KMS-11 (cell line): ENCODE results near the gene PCNT.

Source experiments
- H2AFZ ChIP-seq: fragments of 200-600 bp; sonication (generic); 2 replicates; pipeline ENCODE4 v1.6.1; 2016; ENCODE audit warnings: antibody characterized with exemption, mixed run types, low read depth
- H3K27ac ChIP-seq: fragments of 200-600 bp; sonication (generic); 2 replicates; pipeline ENCODE4 v1.6.1; 2016; ENCODE audit warnings: mild to moderate bottlenecking, mixed run types
- H3K27me3 ChIP-seq: fragments of 200-600 bp; sonication (generic); 2 replicates; pipeline ENCODE4 v1.6.1; 2017; ENCODE audit warnings: mild to moderate bottlenecking, low read depth, mixed run types, moderate library complexity; ENCODE audit not compliant: insufficient read depth
- H3K36me3 ChIP-seq: fragments of 200-600 bp; sonication (generic); 2 replicates; pipeline ENCODE4 v1.6.1; 2017; ENCODE audit warnings: mild to moderate bottlenecking, mixed run types; ENCODE audit not compliant: insufficient read depth
- H3K4me1 ChIP-seq: fragments of 200-600 bp; sonication (generic); 2 replicates; pipeline ENCODE4 v1.6.1; 2016; ENCODE audit warnings: mild to moderate bottlenecking, low read depth, mixed run types; ENCODE audit not compliant: poor library complexity, severe bottlenecking
- H3K4me2 ChIP-seq: fragments of 200-600 bp; sonication (generic); 2 replicates; pipeline ENCODE4 v1.7.0; 2016; ENCODE audit warnings: mild to moderate bottlenecking, mixed run types
- H3K4me3 ChIP-seq: fragments of 200-600 bp; sonication (generic); IDR thresholded peaks from 2 replicates; pipeline ENCODE4 v1.6.1; 2017; ENCODE audit warnings: low read depth, low read length, mixed read lengths; ENCODE audit not compliant: insufficient read depth
- H3K79me2 ChIP-seq: fragments of 200-600 bp; sonication (generic); 2 replicates; pipeline ENCODE4 v1.6.1; 2016; ENCODE audit warnings: low read depth, mixed run types; ENCODE audit not compliant: insufficient read depth
- H3K9ac ChIP-seq: fragments of 200-600 bp; sonication (generic); 2 replicates; pipeline ENCODE4 v1.6.1; 2016; ENCODE audit warnings: mild to moderate bottlenecking, mixed run types
- H4K20me1 ChIP-seq: fragments of 200-600 bp; sonication (generic); 2 replicates; pipeline ENCODE4 v1.6.1; 2016; ENCODE audit warnings: mild to moderate bottlenecking, mixed run types; ENCODE audit not compliant: insufficient read depth
- TF ChIP-seq, protein P1 (sequence below): fragments of 200-600 bp; sonication (generic); conservative IDR thresholded peaks from 2 replicates; pipeline ENCODE4 v1.6.1; 2017; ENCODE audit warnings: low read depth, mild to moderate bottlenecking, antibody characterized with exemption, low read length, moderate library complexity, mixed read lengths

The PCNT gene

DNA sequence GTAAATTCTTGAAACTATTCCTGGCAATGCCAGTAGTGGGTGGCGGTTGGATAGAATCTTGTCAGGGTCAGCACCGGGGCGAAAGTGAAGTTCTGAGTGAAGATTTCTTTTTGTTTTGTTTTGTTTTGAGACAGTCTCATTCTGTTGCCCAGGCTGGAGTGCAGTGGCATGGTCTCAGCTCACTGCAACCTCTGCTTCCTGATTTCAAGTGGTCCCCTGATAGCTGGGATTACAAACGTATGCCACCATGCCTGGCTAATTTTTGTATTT is 33.3 kb downstream of the PCNT start:
- H3K79me2 ChIP-seq = peaks cover 9% of the 10 kb centered on the region; the same call in 1 of the 2 replicates
- peaks cover 52% of the 10 kb centered on the region for H3K4me1 ChIP-seq
- peak overlapping the region; percentile 27; the same call in 1 of the 2 replicates for H2AFZ ChIP-seq
- 0 out of 2 replicates have a peak, but pooled peaks cover 5% of the 10 kb centered on the region for H3K36me3 ChIP-seq
- peak overlapping the region; percentile 84 for H3K4me2 ChIP-seq
- TF ChIP-seq, protein P1, sequence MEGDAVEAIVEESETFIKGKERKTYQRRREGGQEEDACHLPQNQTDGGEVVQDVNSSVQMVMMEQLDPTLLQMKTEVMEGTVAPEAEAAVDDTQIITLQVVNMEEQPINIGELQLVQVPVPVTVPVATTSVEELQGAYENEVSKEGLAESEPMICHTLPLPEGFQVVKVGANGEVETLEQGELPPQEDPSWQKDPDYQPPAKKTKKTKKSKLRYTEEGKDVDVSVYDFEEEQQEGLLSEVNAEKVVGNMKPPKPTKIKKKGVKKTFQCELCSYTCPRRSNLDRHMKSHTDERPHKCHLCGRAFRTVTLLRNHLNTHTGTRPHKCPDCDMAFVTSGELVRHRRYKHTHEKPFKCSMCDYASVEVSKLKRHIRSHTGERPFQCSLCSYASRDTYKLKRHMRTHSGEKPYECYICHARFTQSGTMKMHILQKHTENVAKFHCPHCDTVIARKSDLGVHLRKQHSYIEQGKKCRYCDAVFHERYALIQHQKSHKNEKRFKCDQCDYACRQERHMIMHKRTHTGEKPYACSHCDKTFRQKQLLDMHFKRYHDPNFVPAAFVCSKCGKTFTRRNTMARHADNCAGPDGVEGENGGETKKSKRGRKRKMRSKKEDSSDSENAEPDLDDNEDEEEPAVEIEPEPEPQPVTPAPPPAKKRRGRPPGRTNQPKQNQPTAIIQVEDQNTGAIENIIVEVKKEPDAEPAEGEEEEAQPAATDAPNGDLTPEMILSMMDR = no peak
- no peak overlapping the region for H3K4me3 ChIP-seq
- no peaks in the 10 kb centered on the region for H3K27me3 ChIP-seq
- H4K20me1 ChIP-seq = no peaks in the 10 kb centered on the region
- peak overlapping the region; percentile 86 for H3K27ac ChIP-seq
- peak overlapping the region; percentile 55 for H3K9ac ChIP-seq

DNA sequence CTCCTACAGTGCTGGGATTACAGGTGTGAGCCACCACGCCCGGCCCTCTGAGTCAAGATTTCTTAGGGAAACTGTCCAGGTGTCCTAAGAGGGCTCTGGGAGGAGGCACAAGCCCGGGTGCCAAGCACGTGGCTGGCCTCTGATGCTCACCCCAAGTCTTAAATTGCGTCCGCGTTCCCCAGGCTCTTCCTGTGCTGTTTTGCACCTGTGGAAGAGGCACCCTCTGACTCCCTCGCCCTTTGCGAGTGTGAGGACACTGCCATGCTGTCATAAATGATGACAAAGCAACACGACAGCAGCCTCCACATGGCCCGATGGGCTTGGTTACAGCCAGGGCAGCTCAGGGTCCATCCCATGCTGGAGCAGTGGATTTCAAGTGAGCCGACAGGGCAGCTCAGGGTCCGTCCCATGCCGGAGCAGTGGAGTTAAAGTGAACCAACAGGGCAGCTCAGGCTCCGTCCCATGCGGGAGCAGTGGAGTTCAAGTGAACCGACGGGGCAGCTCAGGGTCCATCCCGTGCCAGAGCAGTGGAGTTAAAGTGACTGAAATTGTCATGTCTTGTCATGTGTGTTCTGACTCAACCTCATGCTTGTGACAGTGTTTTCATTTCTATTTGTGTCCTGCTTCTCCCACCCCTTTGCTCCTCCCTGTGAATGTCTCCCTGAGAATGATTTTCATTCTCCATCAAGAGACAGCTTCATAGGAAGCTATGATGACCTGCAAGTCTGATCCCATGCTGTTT is 33.9 kb downstream of the PCNT start:
- no peak overlapping the region for H2AFZ ChIP-seq
- TF ChIP-seq, protein P1 = no peak
- peaks cover 58% of the 10 kb centered on the region for H3K4me1 ChIP-seq
- H3K9ac ChIP-seq = peak overlapping the region; percentile 55
- 0 out of 2 replicates have a peak, but pooled peaks cover 5% of the 10 kb centered on the region for H3K36me3 ChIP-seq
- H4K20me1 ChIP-seq = no peaks in the 10 kb centered on the region
- H3K4me3 ChIP-seq = no peak overlapping the region
- peak overlapping the region; percentile 86 for H3K27ac ChIP-seq
- peaks cover 9% of the 10 kb centered on the region; the same call in 1 of the 2 replicates for H3K79me2 ChIP-seq
- H3K27me3 ChIP-seq = no peaks in the 10 kb centered on the region
- H3K4me2 ChIP-seq = peak overlapping the region; percentile 84

DNA sequence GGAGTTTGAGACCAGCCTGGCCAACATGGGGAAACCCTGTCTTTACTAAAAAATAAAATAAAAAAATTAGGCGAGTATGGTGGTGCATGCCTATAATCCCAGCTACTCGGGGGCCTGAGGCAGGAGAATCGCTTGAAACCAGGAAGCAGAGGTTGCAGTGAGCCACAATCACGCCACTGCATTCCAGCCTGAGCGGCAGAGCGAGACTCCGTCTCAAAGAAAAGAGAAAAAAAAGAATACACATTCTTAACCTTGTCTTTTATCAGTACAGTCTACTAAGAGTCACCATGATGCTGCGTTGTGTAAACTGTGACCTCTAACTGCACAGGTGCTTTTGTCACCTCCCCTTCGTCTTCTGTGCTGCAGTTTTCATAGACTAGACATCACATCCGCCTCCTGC is 37.2 kb downstream of the PCNT start:
- no peaks in the 10 kb centered on the region for H3K27me3 ChIP-seq
- H3K4me3 ChIP-seq = no peak overlapping the region
- no peak overlapping the region for H3K4me2 ChIP-seq
- H3K79me2 ChIP-seq = peaks cover 9% of the 10 kb centered on the region; the same call in 1 of the 2 replicates
- H4K20me1 ChIP-seq = no peaks in the 10 kb centered on the region
- 0 out of 2 replicates have a peak, but pooled peaks cover 5% of the 10 kb centered on the region for H3K36me3 ChIP-seq
- no peak overlapping the region for H3K9ac ChIP-seq
- H3K4me1 ChIP-seq = peaks cover 47% of the 10 kb centered on the region
- no peak overlapping the region for H2AFZ ChIP-seq
- TF ChIP-seq, protein P1 = no peak
- no peak overlapping the region for H3K27ac ChIP-seq

DNA sequence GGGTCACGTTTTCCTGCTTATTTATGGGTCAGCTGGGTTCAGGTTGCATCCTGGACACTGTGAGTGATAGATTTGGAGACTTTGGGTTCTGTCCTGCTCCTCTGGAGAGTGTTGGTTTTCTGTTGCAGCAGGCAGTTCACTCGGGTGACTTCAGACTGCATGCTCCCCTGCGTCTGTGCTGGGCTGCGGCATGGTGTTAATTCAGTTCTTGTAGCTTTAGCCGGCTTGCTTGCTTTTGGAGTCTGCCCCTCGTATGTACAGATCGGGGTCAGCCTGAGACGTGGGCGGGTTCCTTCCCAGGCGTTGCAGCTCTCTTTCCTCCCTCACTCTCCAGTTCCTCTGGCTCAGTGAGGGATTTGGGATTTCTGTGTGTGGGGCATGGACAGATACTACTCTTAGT is 38.0 kb downstream of the PCNT start:
- Histone ChIP-seq H3K4me3 (no peak overlapping the region), H3K27ac (no peak overlapping the region), H3K27me3 (no peaks in the 10 kb centered on the region), H3K79me2 (peaks cover 9% of the 10 kb centered on the region; the same call in 1 of the 2 replicates), H2AFZ (no peak overlapping the region), H4K20me1 (no peaks in the 10 kb centered on the region), H3K4me2 (no peak overlapping the region), H3K4me1 (peaks cover 46% of the 10 kb centered on the region), H3K36me3 (peaks cover 5% of the 10 kb centered on the region; the same call in 1 of the 2 replicates), H3K9ac (no peak overlapping the region)
- TF ChIP-seq, protein P1 = no peak
